Smooth muscle cell (in vitro differentiated cells): ENCODE results near the gene FRAT2. TPM values are rescaled to one million over a fixed set of nuclear protein-coding genes. Genes with fewer than 3 reads are reported as not detected.
A peak's percentile ranks its signal among the peaks of the same experiment; 100 is the strongest.

Experiments
- DNase-seq: peaks from one replicate; lab custom pipeline; 2025; ENCODE audit not compliant: unreplicated experiment; lab: John Stamatoyannopoulos, UW
- H2AFZ ChIP-seq: fragments of 200-600 bp; sonication (generic); 2 replicates; pipeline ENCODE4 v1.6.0; 2016; ENCODE audit warnings: antibody characterized with exemption, low read depth, mild to moderate bottlenecking
- H3F3A ChIP-seq: fragments of 200-600 bp; sonication (generic); 2 replicates; pipeline ENCODE4 v1.6.0; 2017; ENCODE audit warnings: antibody characterized with exemption, low read depth
- H3K27ac ChIP-seq: fragments of 200-600 bp; sonication (generic); 2 replicates; pipeline ENCODE4 v1.5.1; 2016; ENCODE audit warnings: low read depth, mild to moderate bottlenecking
- H3K27me3 ChIP-seq: fragments of 200-600 bp; sonication (generic); 2 replicates; pipeline ENCODE4 v1.6.1; 2016; ENCODE audit warnings: low read depth, mild to moderate bottlenecking
- H3K36me3 ChIP-seq: fragments of 200-600 bp; sonication (generic); 2 replicates; pipeline ENCODE4 v1.5.1; 2016; ENCODE audit warnings: low read depth
- H3K4me1 ChIP-seq: fragments of 200-600 bp; sonication (generic); 2 replicates; pipeline ENCODE4 v1.5.1; 2016; ENCODE audit warnings: low read depth
- H3K4me2 ChIP-seq: fragments of 200-600 bp; sonication (generic); 2 replicates; pipeline ENCODE4 v1.6.0; 2016; ENCODE audit warnings: mild to moderate bottlenecking
- H3K4me3 ChIP-seq: fragments of 200-600 bp; sonication (generic); 2 replicates; pipeline ENCODE4 v1.5.1; 2016; ENCODE audit warnings: mild to moderate bottlenecking
- H3K79me2 ChIP-seq: fragments of 200-600 bp; sonication (generic); 2 replicates; pipeline ENCODE4 v1.6.0; 2016; ENCODE audit warnings: low read depth, mild to moderate bottlenecking
- H3K9ac ChIP-seq: fragments of 200-600 bp; sonication (generic); 2 replicates; pipeline ENCODE4 v1.6.0; 2016; ENCODE audit warnings: low read depth
- H3K9me3 ChIP-seq: fragments of 200-600 bp; sonication (generic); replicated peaks from 2 replicates; pipeline ENCODE4 v1.5.1; 2016; ENCODE audit warnings: low read depth
- H4K20me1 ChIP-seq: fragments of 200-600 bp; sonication (generic); 2 replicates; pipeline ENCODE4 v1.6.0; 2016; ENCODE audit warnings: low read depth
- WGBS: methylation state at CpG from one replicate; pipeline ENCODE4 v1.1.7; 2016; ENCODE audit warnings: low lambda C conversion rate; 5-methylcytosine and 5-hydroxymethylcytosine counted together
- polyA plus RNA-seq: library from polyadenylated mRNA; unstranded; fragments of >200 nt; fragmentation: Nextera tagmentation; extraction: Ambion mirVana; gene quantifications from 2 replicates; pipeline ENCODE4 v1.2.1, GENCODE V29; 2016
- total RNA-seq: library from RNA; depleted of rRNA; stranded (reverse); fragments of >200 nt; gene quantifications from 2 replicates; pipeline ENCODE4 v1.2.3, GENCODE V29; 2014
- TF ChIP-seq, protein P1 (sequence below): fragments of 200-600 bp; sonication (generic); IDR thresholded peaks from 2 replicates; pipeline ENCODE4 v1.5.1; 2017; ENCODE audit warnings: borderline replicate concordance, mild to moderate bottlenecking, antibody characterized with exemption; ENCODE audit not compliant: insufficient read depth, poor library complexity, severe bottlenecking

Gene FRAT2
- total and polyA plus RNA-seq, 2 experiments from 2014 or later = 4.0 to 7.7 TPM

DNA sequence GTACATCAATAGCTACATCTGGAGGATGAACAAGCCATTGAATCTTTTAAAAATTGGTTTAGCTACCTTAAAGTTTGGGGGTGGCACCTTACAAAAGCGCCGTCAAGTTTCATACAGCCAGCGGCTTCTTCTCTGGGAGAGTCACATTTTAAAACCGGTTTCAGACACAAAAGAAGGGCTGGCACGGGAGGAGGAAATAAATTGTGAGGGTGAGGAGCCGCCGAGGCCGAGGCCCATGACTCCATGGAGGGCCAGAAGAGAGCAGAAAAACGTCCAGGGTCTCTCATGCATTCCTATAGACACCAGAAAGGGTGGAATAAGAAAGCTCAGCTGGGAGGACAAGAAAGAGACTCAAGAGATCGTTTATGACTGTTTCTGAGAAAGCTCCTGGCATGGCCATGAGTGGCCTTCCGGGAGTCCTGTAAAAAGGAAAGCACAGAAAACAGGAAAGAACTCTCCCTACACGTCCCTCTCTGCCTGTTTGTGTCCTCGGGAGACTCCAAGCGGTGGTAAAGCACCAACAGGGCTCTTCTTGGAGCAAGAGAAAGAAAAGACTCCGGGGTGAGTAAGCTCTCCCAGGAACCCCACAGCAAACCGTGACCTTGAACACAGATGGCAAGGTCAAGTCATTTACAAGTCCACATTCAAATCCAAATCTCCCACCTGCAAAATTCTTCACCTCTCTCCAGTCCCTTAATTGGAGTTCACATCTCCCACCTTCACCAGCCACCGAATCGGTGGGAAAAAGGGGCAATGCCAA, 1.8 kb downstream of the FRAT2 start:
- no peaks in the 10 kb centered on the region for H3K9me3 ChIP-seq
- H3K36me3 ChIP-seq = no peaks in the 10 kb centered on the region
- peak overlapping the region; percentile 80 for H3K4me3 ChIP-seq
- peaks cover 6% of the 10 kb centered on the region for H3K27me3 ChIP-seq
- H3F3A ChIP-seq = peaks cover 9% of the 10 kb centered on the region
- peak overlapping the region; percentile 87 for H3K4me2 ChIP-seq
- DNase-seq = no peak
- peaks cover 20% of the 10 kb centered on the region for H3K79me2 ChIP-seq
- peaks cover 25% of the 10 kb centered on the region for H3K4me1 ChIP-seq
- H4K20me1 ChIP-seq = no peaks in the 10 kb centered on the region
- H3K27ac ChIP-seq = peak overlapping the region; percentile 62
- peak overlapping the region; percentile 31 for H3K9ac ChIP-seq
- TF ChIP-seq, protein P1, sequence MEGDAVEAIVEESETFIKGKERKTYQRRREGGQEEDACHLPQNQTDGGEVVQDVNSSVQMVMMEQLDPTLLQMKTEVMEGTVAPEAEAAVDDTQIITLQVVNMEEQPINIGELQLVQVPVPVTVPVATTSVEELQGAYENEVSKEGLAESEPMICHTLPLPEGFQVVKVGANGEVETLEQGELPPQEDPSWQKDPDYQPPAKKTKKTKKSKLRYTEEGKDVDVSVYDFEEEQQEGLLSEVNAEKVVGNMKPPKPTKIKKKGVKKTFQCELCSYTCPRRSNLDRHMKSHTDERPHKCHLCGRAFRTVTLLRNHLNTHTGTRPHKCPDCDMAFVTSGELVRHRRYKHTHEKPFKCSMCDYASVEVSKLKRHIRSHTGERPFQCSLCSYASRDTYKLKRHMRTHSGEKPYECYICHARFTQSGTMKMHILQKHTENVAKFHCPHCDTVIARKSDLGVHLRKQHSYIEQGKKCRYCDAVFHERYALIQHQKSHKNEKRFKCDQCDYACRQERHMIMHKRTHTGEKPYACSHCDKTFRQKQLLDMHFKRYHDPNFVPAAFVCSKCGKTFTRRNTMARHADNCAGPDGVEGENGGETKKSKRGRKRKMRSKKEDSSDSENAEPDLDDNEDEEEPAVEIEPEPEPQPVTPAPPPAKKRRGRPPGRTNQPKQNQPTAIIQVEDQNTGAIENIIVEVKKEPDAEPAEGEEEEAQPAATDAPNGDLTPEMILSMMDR = peak; percentile 12
- peak overlapping the region; percentile 37 for H2AFZ ChIP-seq
- 9% methylated on average over 18 of the region's 18 CpGs for WGBS

DNA sequence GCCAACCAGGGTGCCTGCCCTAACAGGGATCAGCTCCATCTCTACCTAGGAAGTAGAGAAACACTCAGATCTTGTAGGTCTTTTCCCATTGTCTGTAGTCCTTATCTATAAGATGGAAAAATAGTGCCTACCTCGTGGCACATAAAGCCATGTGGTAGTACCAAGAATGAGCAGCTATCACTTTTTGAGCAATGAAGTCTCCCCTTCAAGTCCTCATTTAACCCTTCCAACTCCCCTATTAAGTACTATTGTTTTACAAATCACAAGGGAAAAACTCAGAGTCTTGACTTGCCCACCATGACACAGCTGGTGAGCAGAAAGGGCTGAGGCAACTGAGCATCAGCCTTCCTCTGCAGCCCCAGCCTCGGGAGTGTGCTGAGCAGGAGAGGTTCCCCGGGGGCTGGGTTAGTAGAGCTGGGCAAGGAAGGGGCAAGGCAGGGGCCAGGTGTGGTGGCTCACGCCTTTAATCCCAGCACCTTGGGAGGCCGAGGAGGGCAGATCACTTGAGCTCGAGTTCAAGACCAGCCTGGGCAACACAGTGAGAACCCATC, 3.3 kb downstream of the FRAT2 start:
- peaks cover 5% of the 10 kb centered on the region for H3K27me3 ChIP-seq
- no peak overlapping the region for H3K27ac ChIP-seq
- peak overlapping the region; percentile 80 for H3K4me3 ChIP-seq

DNA sequence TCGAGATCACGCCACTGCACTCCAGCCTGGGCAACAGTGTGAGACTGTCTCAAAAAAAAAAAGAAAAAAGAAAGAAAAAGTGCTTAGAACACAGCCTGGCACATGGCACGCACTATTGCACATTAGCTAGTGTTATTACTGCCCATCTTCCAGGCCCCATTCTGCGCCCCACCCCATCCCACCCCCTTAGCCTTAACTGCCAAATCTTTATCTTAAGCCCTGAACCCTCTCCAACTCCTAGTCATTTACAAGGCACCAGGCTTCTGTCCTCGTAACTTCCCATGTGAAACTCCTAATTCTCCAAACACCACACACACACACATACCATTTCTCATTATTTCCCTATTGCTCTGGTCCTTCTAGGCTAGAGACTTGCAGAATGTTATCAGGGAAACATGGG, 4.8 kb downstream of the FRAT2 start:
- Histone ChIP-seq H3K9ac (no peak overlapping the region), H3K4me3 (no peak overlapping the region), H2AFZ (no peak overlapping the region), H3K4me2 (no peak overlapping the region), H3K79me2 (peaks cover 20% of the 10 kb centered on the region), H4K20me1 (no peaks in the 10 kb centered on the region), H3K4me1 (peaks cover 13% of the 10 kb centered on the region), H3F3A (no peaks in the 10 kb centered on the region), H3K9me3 (no peaks in the 10 kb centered on the region), H3K36me3 (no peaks in the 10 kb centered on the region), H3K27me3 (no peaks in the 10 kb centered on the region), H3K27ac (no peak overlapping the region)
- 88% methylated on average over 5 of the region's 5 CpGs for WGBS
- TF ChIP-seq, protein P1 = no peak
- DNase-seq = no peak

More for the DNA sequence above, 3.3 kb downstream of the FRAT2 start:
- 75% methylated on average over 6 of the region's 6 CpGs for WGBS
- TF ChIP-seq, protein P1 = no peak
- no peak overlapping the region for H2AFZ ChIP-seq
- H3K4me2 ChIP-seq = peak overlapping the region; percentile 87
- H3K9ac ChIP-seq = no peak overlapping the region
- H4K20me1 ChIP-seq = no peaks in the 10 kb centered on the region
- DNase-seq = no peak
- H3F3A ChIP-seq = no peaks in the 10 kb centered on the region
- H3K9me3 ChIP-seq = no peaks in the 10 kb centered on the region
- peaks cover 18% of the 10 kb centered on the region for H3K4me1 ChIP-seq
- no peaks in the 10 kb centered on the region for H3K36me3 ChIP-seq
- H3K79me2 ChIP-seq = peaks cover 20% of the 10 kb centered on the region
